H1 (cell line): ENCODE data around the gene MCM5. TPM values are rescaled to one million over a fixed set of nuclear protein-coding genes. Genes with fewer than 3 reads are reported as not detected.

Experiments used
- CBX5 ChIP-seq: fragments of 300-800, 300-1000 bp; sonication (generic); IDR thresholded peaks from 2 replicates; pipeline ENCODE4 v1.7.1; 2016; ENCODE audit warnings: antibody characterized with exemption, low read length, low read depth
- HDAC6 ChIP-seq: IDR thresholded peaks from one replicate; pipeline ENCODE4 v1.7.1; 2012; ENCODE audit warnings: low read depth, mild to moderate bottlenecking, inconsistent platforms, low read length, moderate library complexity
- SIRT6 ChIP-seq: IDR thresholded peaks from one replicate; pipeline ENCODE4 v1.7.1; 2012; ENCODE audit warnings: low read length, inconsistent platforms
- polyA plus RNA-seq, 7 experiments: library from polyadenylated mRNA; depleted of rRNA in 3 of 7; stranded (reverse) in 5 of 7; unstranded in 2 of 7; fragments of >200 nt in 5 of 7; fragments of 200-250 nt in 2 of 7; gene quantifications; 1 replicate in 5 of 7; 2 replicates in 1 of 7; 4 replicates in 1 of 7; pipeline versions ENCODE4 v1.2.1 to v1.2.3, GENCODE V29; 2011 to 2013; ENCODE audit warnings: missing spikeins in 2 of 7, mixed read lengths in 2 of 7
- total RNA-seq: library from RNA; stranded (reverse); fragmentation: NEBNext Ultra II Directional; extraction: Animal tissue kit (Norgen Biotek cat#: 25700); gene quantifications from 2 replicates; pipeline ENCODE4 v1.2.1, GENCODE V29; 2021
- TF ChIP-seq, protein P1 (sequence below): fragments of 300-600 bp; sonication (generic); IDR thresholded peaks from 2 replicates; pipeline ENCODE4 v1.7.1; 2012; ENCODE audit warnings: low read length, moderate library complexity, mild to moderate bottlenecking, inconsistent platforms; ENCODE audit not compliant: insufficient replicate concordance

The MCM5 gene
- total and polyA plus RNA-seq, 2 of the 8 experiments (the other 6 are each of a cell fraction or from before 2014, with no cell fraction given), result 210 to 305 TPM

DNA sequence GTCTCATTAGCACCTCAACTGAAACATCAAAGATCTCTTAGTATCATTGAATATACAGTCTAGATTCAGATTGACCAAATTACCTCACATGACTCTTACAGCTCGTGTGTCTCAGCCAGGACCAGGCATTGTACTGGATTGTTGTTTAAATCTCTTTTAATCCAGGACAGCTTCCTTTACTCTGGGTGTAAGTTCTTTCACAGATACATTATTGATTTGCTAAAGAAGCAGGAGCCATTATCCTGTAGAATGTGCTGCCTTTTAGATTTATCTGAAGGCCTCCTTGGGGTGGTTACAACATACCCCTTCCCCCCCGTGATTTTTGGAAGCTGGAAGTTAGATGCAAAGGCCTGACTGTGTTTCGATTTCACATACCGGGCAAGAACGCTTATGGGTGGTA lies 4.2 kb downstream of the MCM5 start (continued):
- TF ChIP-seq SIRT6 (no peak), HDAC6 (no peak), CBX5 (no peak)
- TF ChIP-seq, protein P1, sequence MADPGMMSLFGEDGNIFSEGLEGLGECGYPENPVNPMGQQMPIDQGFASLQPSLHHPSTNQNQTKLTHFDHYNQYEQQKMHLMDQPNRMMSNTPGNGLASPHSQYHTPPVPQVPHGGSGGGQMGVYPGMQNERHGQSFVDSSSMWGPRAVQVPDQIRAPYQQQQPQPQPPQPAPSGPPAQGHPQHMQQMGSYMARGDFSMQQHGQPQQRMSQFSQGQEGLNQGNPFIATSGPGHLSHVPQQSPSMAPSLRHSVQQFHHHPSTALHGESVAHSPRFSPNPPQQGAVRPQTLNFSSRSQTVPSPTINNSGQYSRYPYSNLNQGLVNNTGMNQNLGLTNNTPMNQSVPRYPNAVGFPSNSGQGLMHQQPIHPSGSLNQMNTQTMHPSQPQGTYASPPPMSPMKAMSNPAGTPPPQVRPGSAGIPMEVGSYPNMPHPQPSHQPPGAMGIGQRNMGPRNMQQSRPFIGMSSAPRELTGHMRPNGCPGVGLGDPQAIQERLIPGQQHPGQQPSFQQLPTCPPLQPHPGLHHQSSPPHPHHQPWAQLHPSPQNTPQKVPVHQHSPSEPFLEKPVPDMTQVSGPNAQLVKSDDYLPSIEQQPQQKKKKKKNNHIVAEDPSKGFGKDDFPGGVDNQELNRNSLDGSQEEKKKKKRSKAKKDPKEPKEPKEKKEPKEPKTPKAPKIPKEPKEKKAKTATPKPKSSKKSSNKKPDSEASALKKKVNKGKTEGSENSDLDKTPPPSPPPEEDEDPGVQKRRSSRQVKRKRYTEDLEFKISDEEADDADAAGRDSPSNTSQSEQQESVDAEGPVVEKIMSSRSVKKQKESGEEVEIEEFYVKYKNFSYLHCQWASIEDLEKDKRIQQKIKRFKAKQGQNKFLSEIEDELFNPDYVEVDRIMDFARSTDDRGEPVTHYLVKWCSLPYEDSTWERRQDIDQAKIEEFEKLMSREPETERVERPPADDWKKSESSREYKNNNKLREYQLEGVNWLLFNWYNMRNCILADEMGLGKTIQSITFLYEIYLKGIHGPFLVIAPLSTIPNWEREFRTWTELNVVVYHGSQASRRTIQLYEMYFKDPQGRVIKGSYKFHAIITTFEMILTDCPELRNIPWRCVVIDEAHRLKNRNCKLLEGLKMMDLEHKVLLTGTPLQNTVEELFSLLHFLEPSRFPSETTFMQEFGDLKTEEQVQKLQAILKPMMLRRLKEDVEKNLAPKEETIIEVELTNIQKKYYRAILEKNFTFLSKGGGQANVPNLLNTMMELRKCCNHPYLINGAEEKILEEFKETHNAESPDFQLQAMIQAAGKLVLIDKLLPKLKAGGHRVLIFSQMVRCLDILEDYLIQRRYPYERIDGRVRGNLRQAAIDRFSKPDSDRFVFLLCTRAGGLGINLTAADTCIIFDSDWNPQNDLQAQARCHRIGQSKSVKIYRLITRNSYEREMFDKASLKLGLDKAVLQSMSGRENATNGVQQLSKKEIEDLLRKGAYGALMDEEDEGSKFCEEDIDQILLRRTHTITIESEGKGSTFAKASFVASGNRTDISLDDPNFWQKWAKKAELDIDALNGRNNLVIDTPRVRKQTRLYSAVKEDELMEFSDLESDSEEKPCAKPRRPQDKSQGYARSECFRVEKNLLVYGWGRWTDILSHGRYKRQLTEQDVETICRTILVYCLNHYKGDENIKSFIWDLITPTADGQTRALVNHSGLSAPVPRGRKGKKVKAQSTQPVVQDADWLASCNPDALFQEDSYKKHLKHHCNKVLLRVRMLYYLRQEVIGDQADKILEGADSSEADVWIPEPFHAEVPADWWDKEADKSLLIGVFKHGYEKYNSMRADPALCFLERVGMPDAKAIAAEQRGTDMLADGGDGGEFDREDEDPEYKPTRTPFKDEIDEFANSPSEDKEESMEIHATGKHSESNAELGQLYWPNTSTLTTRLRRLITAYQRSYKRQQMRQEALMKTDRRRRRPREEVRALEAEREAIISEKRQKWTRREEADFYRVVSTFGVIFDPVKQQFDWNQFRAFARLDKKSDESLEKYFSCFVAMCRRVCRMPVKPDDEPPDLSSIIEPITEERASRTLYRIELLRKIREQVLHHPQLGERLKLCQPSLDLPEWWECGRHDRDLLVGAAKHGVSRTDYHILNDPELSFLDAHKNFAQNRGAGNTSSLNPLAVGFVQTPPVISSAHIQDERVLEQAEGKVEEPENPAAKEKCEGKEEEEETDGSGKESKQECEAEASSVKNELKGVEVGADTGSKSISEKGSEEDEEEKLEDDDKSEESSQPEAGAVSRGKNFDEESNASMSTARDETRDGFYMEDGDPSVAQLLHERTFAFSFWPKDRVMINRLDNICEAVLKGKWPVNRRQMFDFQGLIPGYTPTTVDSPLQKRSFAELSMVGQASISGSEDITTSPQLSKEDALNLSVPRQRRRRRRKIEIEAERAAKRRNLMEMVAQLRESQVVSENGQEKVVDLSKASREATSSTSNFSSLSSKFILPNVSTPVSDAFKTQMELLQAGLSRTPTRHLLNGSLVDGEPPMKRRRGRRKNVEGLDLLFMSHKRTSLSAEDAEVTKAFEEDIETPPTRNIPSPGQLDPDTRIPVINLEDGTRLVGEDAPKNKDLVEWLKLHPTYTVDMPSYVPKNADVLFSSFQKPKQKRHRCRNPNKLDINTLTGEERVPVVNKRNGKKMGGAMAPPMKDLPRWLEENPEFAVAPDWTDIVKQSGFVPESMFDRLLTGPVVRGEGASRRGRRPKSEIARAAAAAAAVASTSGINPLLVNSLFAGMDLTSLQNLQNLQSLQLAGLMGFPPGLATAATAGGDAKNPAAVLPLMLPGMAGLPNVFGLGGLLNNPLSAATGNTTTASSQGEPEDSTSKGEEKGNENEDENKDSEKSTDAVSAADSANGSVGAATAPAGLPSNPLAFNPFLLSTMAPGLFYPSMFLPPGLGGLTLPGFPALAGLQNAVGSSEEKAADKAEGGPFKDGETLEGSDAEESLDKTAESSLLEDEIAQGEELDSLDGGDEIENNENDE, result no peak
- TF ChIP-seq, all 59 proteins: peak for 0
